Transverse colon (tissue), 4 donors: ENCODE data around the gene HS1BP3. TPM values are rescaled to one million over a fixed set of nuclear protein-coding genes. Genes with fewer than 3 reads are reported as not detected.

ENCODE experiments used
- DNase-seq: peaks from one replicate; pipeline ENCODE4 v3.0.0-alpha.2; 2019
- H3K27ac ChIP-seq, 4 donors: fragments of 200-600 bp; sonication (generic); 2 replicates each; pipeline ENCODE4 v1.5.1; 2016 to 2018; ENCODE audit warnings: inconsistent platforms in 4 of 4
- H3K27me3 ChIP-seq: fragments of 200-600 bp; sonication (generic); 2 replicates; pipeline ENCODE4 v1.5.1; 2017; ENCODE audit warnings: inconsistent platforms
- H3K36me3 ChIP-seq, 4 donors: fragments of 200-600 bp; sonication (generic); 2 replicates each; pipeline ENCODE4 v1.5.1; 2017 to 2019; ENCODE audit warnings: inconsistent platforms in 4 of 4
- H3K4me1 ChIP-seq, 4 donors: fragments of 200-600 bp; sonication (generic); 2 replicates each; pipeline ENCODE4 v1.5.1; 2017 to 2020; ENCODE audit warnings: inconsistent platforms in 4 of 4
- H3K4me3 ChIP-seq, 4 donors: fragments of 200-600 bp; sonication (generic); 1 replicate in 1 of 4; 2 replicates in 3 of 4; pipeline versions ENCODE4 v1.5.1 to v1.6.1; 2017 to 2019; ENCODE audit warnings: inconsistent platforms in 4 of 4
- H3K9me3 ChIP-seq, 2 donors: fragments of 200-600 bp; sonication (generic); 2 replicates each; pipeline ENCODE4 v1.5.1; 2017 to 2019; ENCODE audit warnings: inconsistent platforms in 2 of 2
- CTCF ChIP-seq, 5 experiments: fragments of 200-600 bp in 3 of 5; fragments of 450-650 bp in 2 of 5; sonication (generic) in 3 of 5; IDR thresholded peaks; 1 replicate in 2 of 5; 2 replicates in 3 of 5; pipeline ENCODE4 v1.5.1; 2016 to 2017; ENCODE audit warnings: antibody characterized with exemption in 5 of 5, inconsistent platforms in 3 of 5, mild to moderate bottlenecking in 2 of 5, moderate library complexity in 1 of 5
- EP300 ChIP-seq: sonication (generic); formaldehyde crosslinking; IDR thresholded peaks from one replicate; pipeline ENCODE4 v1.6.1; 2017; ENCODE audit warnings: antibody characterized with exemption, low read depth
- POLR2A ChIP-seq: fragments of 450-650 bp; IDR thresholded peaks from one replicate; pipeline ENCODE4 v1.6.1; 2016; ENCODE audit warnings: antibody characterized with exemption, mild to moderate bottlenecking, moderate library complexity
- POLR2AphosphoS5 ChIP-seq, 3 donors: sonication (generic); formaldehyde crosslinking; IDR thresholded peaks; one replicate each; pipeline ENCODE4 v1.6.1; 2016; ENCODE audit warnings: antibody characterized with exemption in 3 of 3
- WGBS, 2 donors: methylation state at CpG; one replicate each; pipeline ENCODE4 v1.1.5; 2018; ENCODE audit warnings: low coverage in 1 of 2; 5-methylcytosine and 5-hydroxymethylcytosine counted together
- in situ Hi-C, 4 donors: fragments of 200-750 bp; cut with MboI; loops; one replicate each; pipeline versions ENCODE4 v1.15.0 to v1.15.1; 2017; ENCODE audit warnings: low sequenced_read_pairs in 3 of 4, low pct_ligation_motif_present in 1 of 4, low pct_unique_long_range_greater_than_20kb in 1 of 4
- intact Hi-C: fragments of 100-400 bp; cut with DNase I; formaldehyde crosslinking; loops from one replicate; pipeline ENCODE4 v1.15.1; 2023; ENCODE audit warnings: low total_unique reads
- total RNA-seq, 4 donors: library from RNA; depleted of rRNA; stranded (reverse); fragments of >200 nt; gene quantifications; one replicate each; pipeline ENCODE4 v1.1.0, GENCODE V29; 2016

Gene HS1BP3
- total RNA-seq, 4 donors from 2014 or later = 29.5 to 44.2 (median 33.1) TPM

- TF ChIP-seq POLR2AphosphoS5 (IDR thresholded peaks at IDR 0.05) = no peak
- WGBS, 2 donors = 63% methylated on average over 6 of the region's 6 CpGs; no CpG with 5 or more reads in 1 of the 2 donors
- Histone ChIP-seq H3K27me3 (peaks cover 33% of the 10 kb centered on the region), H3K27ac (peak overlapping the region; percentile 15 to 60 (median 40)), H3K36me3 (no peaks in the 10 kb centered on the region), H3K4me3 (no peak overlapping the region), H3K4me1 (peaks cover 8 to 25% (median 14%) of the 10 kb centered on the region in 4 donors), H3K9me3 (no peaks in the 10 kb centered on the region)
- intact Hi-C loops (no loop called here), in situ Hi-C loops (no loop called here)
- peak; percentile 72 for DNase-seq
Observed at GRCh38 chr2:20675701-20676352, 24.9 kb upstream of the HS1BP3 start.

- WGBS, 2 donors = 62 to 80% methylated on average over 1 to 16 of the region's 16 CpGs
- H3K4me1 ChIP-seq = peaks cover 8 to 31% (median 14%) of the 10 kb centered on the region in 4 donors
- H3K4me3 ChIP-seq = no peak overlapping the region
- no peak for DNase-seq
- no peaks in the 10 kb centered on the region for H3K9me3 ChIP-seq
- intact Hi-C loops (no loop called here), in situ Hi-C loops (loop anchor here in 3 of 4 donors (25.0 kb wide), 1 partner anchor 437 kb away; the partner anchor contains the start of gene TDRD15 (in 3 of the 3))
- peaks cover 40% of the 10 kb centered on the region for H3K27me3 ChIP-seq
- TF ChIP-seq EP300 = no peak
- no peak for TF ChIP-seq CTCF (IDR thresholded peaks at IDR 0.05)
- no peak for TF ChIP-seq POLR2A
- TF ChIP-seq POLR2AphosphoS5 (IDR thresholded peaks at IDR 0.05) = no peak
- no peaks in the 10 kb centered on the region for H3K36me3 ChIP-seq
- H3K27ac ChIP-seq = peak overlapping the region in 2 of 4 donors; percentile 15 to 60
Observed at GRCh38 chr2:20674974-20675679, 24.2 kb upstream of the HS1BP3 start.

GRCh38 chr2:20674309-20674965, 23.5 kb upstream of the HS1BP3 start:
- Histone ChIP-seq H3K36me3 (no peaks in the 10 kb centered on the region), H3K27me3 (peaks cover 47% of the 10 kb centered on the region), H3K9me3 (no peaks in the 10 kb centered on the region), H3K4me3 (no peak overlapping the region), H3K27ac (no peak overlapping the region), H3K4me1 (peaks cover 8 to 34% (median 14%) of the 10 kb centered on the region in 4 donors)
- no peak for DNase-seq
- WGBS, 2 donors = 60 to 83% methylated on average over 1 to 11 of the region's 11 CpGs
- in situ Hi-C loops = loop anchor here in 3 of 4 donors (25.0 kb wide), 1 partner anchor 438 kb away; the partner anchor contains the start of gene TDRD15 (in 3 of the 3)
- TF ChIP-seq POLR2AphosphoS5 (IDR thresholded peaks at IDR 0.05) (no peak), CTCF (IDR thresholded peaks at IDR 0.05) (no peak), EP300 (no peak), POLR2A (no peak)
- intact Hi-C loops = no loop called here

- peaks cover 8 to 37% (median 14%) of the 10 kb centered on the region in 4 donors for H3K4me1 ChIP-seq
- DNase-seq = no peak
- no peak overlapping the region for H3K27ac ChIP-seq
- H3K36me3 ChIP-seq = no peaks in the 10 kb centered on the region
- TF ChIP-seq POLR2AphosphoS5 (IDR thresholded peaks at IDR 0.05) = no peak
- TF ChIP-seq CTCF (IDR thresholded peaks at IDR 0.05) = no peak
- no peak for TF ChIP-seq EP300
- no peak for TF ChIP-seq POLR2A
- intact Hi-C loops (no loop called here), in situ Hi-C loops (loop anchor here in 3 of 4 donors (25.0 kb wide), 1 partner anchor 439 kb away; the partner anchor contains the start of gene TDRD15 (in 3 of the 3))
- H3K9me3 ChIP-seq = no peaks in the 10 kb centered on the region
- 70 to 100% methylated on average over 2 to 5 of the region's 5 CpGs for WGBS, 2 donors
- peaks cover 53% of the 10 kb centered on the region for H3K27me3 ChIP-seq
- H3K4me3 ChIP-seq = no peak overlapping the region
Observed at GRCh38 chr2:20673686-20674308, 22.9 kb upstream of the HS1BP3 start.
